Sciatic nerve (tissue), 2 donors: ENCODE data around the gene CLEC4G. TPM values are rescaled to one million over a fixed set of nuclear protein-coding genes. Genes with fewer than 3 reads are reported as not detected.
"Not testable (repeated sequence)": the region's sequence is repeated elsewhere in the genome, so short reads cannot be mapped to it uniquely, and the experiment has no call there.

Experiments used
- ATAC-seq: fragments of 200-7000 bp; cut with Tn5 transposase; one replicate; pipeline ENCODE4 v1.9.1; 2020; ENCODE audit warnings: mild to moderate bottlenecking, moderate library complexity
- DNase-seq: peaks from one replicate; pipeline ENCODE4 v3.0.0-alpha.2; 2020; ENCODE audit warnings: low spot score
- intact Hi-C: fragments of 100-400 bp; cut with DNase I; formaldehyde crosslinking; loops from one replicate; pipeline ENCODE4 v1.14.2; 2022
- total RNA-seq: library from RNA; stranded (reverse); fragmentation: NEBNext Ultra II Directional; extraction: Animal tissue kit (Norgen Biotek cat#: 25700); gene quantifications from one replicate; pipeline ENCODE4 v1.2.1, GENCODE V29; 2021
- donor health status: DM: no; HTN: no; CAD: no.
- donor health status: DM: no; HTN: no; CAD: no.

Gene CLEC4G, protein sequence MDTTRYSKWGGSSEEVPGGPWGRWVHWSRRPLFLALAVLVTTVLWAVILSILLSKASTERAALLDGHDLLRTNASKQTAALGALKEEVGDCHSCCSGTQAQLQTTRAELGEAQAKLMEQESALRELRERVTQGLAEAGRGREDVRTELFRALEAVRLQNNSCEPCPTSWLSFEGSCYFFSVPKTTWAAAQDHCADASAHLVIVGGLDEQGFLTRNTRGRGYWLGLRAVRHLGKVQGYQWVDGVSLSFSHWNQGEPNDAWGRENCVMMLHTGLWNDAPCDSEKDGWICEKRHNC
- 2.8 TPM for total RNA-seq

DNA sequence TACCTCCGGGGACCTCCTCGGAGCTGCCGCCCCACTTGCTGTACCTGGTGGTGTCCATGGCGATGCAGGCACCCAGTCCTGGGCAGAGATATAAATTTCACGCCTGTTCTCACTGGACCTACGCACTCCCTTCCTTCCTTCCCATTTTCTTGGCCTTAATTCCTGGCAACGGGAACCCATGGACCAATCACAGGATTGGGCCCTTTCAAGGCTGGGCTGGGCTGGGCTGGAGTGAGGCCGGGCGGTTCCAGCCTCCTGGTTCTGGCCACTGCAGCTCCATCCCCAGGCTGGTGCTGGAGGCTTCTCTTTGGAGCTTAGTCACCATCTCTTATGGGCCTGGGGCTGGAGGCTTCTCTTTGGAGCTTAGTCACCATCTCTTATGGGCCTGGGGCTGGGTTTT lies at the start of gene CLEC4G:
TSS of gene CLEC4G (minus strand) at position 66 of the 400 bp plus-strand sequence. CDS start at position 58, 8 bp downstream.
- intact Hi-C loops: no loop called here
- DNase-seq (no peak), ATAC-seq (no peak)

DNA sequence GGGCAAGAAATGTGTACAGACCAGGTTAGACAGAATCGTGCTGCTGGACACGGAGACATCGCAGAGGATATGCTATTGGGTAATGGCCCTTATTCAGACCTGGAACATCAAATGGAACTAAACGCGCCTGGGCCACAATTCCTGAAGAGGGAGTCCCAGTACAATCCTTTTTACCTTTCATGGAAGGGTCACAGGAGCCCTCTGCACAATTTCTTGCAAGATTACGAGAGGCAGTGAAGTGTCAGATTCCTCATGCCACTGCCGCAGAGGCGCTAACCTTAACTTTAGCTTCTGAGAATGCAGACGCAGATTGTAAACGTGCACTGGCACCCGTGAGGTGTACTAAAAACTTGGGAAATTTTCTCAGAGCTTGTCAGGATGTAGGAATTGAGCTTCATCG lies 49.2 kb upstream of the CLEC4G start:
- ATAC-seq: no peak
- intact Hi-C loops: no loop called here
- no peak for DNase-seq

DNA sequence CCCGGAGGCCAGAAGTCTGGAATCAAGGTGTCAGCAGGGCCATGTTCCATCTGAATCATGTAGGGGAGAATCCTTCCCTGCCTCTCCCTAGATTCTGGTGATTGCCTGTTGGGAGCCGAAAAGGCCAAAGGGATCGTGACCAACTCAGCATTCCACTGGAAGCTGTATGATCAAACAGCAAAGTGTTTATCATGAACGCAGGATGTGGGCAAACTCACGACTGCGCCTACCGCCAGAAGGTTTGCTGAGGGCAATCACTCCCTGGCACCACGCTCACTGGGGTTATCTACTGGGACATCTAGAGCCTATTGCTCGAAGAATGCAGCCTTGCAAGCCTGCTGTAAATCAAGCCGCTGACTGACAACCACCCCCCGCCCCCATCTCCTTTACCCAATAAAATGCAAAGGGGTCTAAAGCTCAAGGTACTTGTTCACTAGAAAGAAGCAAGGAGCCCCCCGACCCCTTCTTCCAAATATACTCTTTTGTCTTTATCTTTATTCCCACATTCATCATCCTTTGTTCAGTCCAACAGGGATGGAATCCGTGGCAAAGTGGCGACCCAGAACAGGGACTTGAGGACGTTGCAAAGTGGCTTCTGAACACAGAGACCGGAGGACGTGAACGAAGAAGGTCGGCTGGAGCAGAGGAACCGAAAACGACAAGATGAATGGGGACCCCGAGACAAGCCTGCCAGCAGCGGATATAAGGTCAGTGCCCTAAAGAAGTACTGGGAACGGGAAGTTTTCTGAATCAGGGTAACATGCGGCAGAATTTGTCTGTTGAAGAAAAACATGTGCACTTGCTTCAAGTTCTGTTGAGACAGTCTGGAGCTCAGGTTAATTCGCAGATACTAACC lies 47.9 kb upstream of the CLEC4G start:
- no peak for DNase-seq
- ATAC-seq: no peak
- intact Hi-C loops: no loop called here

DNA sequence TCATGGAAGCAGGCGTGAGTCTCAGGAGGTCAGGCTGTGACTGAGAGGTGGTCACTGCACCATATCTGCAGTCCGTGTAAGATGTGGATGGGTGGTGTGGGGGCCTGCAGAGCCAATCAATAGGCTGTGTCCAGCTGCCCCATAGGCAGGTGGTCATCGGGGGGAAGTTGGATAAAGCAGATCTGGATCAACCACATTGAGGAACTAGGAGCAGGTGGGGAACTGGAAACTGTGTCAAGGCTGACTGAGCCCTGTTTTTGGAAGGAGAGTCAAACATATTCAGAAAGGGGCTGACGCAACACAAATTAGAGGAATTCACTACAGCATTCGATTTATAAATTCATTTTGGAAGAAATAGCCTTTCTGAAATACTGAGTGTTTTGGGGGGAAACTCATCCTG lies 46.2 kb upstream of the CLEC4G start:
- no peak for DNase-seq
- ATAC-seq: peak; percentile 59
- intact Hi-C loops: no loop called here

DNA sequence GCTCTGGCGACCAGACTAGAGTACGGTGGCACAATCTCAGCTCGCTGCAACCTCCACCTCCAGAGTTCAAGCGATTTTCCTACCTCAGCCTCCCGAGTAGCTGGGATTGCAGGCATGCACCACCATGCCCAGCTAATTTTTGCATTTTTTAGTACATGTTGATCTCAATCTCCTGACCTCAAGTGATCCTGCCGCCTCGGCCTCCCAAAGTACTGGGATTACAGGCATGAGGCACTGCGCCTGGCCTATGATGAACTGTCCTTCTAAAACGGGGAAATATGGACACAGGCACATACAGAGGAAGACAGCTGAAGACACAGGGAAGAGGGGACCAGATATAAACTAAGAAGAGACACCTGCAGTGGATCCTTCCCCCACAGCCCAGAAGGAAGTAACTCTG lies 43.9 kb upstream of the CLEC4G start:
- no peak for ATAC-seq
- no peak for DNase-seq
- intact Hi-C loops: no loop called here

DNA sequence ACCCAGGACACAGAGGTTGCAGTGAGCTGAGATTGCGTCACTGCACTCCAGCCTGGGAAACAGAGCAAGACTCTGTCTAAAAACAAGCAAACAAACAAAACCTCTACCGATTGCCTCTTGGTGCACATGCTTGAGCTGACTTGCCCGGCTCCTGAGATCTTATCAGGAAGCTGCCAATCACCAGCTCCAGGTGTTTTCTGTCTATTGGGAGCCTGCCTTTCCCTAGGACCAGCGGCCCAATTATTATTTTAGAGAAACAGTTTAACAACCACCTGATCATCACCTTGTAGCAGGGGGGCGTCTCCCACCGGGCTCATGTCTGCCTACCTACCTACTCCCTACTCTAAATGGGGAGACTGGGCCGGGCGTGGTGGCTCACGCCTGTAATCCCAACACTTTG lies 41.9 kb upstream of the CLEC4G start:
- no peak for ATAC-seq
- no peak for DNase-seq
- intact Hi-C loops: no loop called here

DNA sequence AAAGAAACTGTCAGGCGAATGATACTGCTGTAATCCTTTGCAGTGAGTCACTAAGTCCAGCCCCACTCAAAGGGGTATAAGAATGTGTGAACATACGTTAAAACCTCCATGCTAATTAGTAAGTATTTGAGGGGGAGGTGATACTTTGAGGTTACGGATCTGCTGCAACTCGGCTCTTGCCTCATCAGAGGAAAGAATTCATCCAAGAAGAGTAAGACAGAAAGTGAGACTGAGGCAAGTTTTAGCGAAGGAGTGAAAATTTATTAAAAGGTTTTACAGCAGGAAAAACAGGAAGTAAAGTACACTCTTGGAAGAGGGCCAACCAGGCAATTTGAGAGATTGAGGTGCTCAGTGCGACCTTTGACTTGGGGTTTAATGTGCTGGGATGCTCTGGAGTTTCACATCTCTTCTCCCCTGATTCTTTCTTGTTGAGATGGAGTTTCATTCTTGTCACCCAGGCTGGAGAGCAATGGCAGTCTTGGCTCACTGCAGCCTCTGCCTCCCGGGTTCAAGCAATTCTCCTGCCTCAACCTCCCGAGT lies 40.9 kb upstream of the CLEC4G start:
- intact Hi-C loops: no loop called here
- ATAC-seq (no peak), DNase-seq (no peak)

DNA sequence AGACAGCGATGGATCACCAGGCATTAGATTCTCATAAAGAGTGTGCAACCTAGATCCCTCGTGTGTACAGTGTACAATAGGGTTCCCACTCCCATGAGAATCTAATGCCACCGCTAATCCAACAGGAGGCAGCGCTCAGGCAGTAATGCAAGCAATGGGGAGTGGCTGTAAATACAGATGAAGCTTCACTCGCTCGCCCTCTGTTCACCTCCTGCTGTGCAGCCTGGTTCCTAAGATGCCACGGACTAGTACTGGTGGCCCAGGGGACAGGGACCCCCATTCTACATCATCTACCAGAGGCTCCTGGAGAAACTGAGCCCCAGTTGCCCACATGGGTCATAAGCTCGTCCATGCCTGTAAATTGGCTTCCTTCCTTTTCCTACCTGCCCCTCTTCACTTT lies 39.2 kb upstream of the CLEC4G start:
- intact Hi-C loops: no loop called here
- ATAC-seq (no peak), DNase-seq (no peak)

DNA sequence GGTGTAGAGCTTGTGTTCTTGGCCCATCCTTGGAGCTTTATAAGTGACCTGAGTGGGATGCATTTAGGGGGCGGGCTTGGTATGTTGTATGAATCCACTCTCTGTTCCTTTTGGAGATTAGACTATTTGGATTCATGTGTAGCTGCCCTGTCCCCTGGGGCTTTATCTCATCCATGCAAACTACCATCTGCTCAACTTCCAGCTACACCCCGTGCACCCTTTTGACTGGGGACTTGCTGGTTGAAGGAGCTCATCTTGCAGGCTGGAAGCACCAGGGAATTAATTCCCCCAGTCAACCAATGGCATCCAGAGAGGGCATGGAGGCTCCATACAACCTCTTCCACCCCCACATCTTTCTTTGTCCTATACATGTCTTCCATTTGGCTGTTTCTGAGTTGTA lies 37.3 kb upstream of the CLEC4G start:
- intact Hi-C loops: no loop called here
- ATAC-seq (no peak), DNase-seq (no peak)

DNA sequence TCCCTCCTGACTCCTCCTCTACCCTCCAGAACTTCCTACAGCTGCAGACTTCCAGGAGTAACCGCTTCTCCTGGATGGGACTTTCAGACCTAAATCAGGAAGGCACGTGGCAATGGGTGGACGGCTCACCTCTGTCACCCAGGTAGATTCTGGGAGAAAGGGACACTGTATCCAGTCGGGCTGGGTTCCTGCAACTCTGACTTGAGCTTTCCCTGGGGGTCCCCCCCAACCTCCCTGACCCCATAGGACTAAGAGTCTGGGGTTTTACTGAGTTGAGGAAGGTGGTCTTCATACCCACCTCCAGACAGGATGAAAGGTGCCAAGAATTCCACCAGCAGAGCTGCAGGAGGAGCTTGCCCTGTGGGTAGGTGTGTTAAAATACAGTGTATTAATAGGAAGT lies 35.6 kb upstream of the CLEC4G start:
- intact Hi-C loops: no loop called here
- DNase-seq (no peak), ATAC-seq (no peak)

DNA sequence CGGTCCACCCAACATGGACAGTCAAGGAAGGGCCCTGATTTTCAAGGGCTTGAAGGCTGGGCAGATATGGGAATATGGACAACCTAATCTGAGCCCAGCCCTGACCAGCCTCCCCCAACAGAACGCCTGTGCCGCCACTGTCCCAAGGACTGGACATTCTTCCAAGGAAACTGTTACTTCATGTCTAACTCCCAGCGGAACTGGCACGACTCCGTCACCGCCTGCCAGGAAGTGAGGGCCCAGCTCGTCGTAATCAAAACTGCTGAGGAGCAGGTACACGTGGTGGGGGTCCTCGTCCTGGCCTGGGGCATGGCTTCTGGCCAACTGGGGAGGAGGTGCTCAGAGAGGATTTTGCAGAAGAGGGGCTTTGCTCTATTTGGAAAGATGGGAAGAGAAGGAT lies 34.6 kb upstream of the CLEC4G start:
- DNase-seq (no peak), ATAC-seq (no peak)
- intact Hi-C loops: no loop called here

DNA sequence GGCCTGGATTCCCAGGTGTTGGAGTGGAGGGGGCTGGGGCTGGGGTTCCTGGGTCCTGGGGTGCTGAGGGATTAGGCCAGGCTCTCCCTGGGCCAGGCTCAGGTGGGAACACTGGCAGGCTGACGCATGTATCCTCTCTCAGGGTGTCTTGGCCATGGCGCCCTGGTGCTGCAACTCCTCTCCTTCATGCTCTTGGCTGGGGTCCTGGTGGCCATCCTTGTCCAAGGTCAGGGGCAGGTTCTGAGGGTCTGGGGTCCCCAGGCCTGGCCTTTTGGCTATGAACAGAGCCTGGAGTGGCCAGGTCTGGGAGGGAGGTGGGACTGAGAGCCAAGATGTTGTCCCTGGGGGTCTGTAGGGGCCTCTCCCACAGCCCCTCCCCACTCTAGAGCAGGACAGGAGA lies 33.1 kb upstream of the CLEC4G start:
- DNase-seq, ATAC-seq, intact Hi-C loops: not testable (repeated sequence)

DNA sequence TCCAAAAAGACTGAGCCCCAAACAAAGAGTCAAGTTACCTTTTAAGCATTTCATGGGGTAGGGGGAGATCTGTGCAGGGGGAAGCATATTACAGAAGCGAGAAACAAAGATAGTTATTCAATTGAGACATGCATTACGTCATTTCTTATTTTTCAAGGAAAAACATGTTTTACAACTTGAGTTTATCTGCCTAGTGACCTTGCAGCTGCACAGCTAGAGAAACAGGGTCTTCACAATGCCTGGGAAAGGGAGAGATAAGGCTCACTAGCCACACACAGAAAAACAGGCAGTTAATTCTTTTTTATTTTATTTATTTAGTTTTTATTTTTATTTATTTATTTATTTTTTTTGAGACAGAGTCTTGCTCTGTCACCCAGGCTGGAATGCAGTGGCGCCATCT lies 32.2 kb upstream of the CLEC4G start:
- ATAC-seq, intact Hi-C loops, DNase-seq: not testable (repeated sequence)

DNA sequence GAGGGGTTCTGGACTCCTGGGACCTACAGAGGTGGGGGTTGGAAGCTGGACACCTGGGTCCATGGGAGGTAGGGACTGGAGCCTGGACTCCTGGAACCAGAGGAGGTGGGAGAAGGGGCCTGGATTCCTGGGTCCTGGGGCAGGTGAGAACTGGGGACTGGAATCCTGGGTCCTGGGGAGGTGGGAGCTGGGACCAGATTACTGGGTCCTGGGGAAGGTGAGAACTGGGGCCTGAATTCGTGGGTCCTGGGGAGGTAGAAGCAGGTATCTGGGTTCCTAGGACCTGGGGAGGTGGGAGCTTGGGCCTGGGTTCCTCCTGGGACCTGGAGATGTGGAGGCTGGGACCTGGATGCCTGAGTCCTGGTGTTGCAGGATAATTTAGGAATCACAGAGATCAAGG lies 31.8 kb upstream of the CLEC4G start:
- DNase-seq (no peak), ATAC-seq (no peak)
- intact Hi-C loops: no loop called here

DNA sequence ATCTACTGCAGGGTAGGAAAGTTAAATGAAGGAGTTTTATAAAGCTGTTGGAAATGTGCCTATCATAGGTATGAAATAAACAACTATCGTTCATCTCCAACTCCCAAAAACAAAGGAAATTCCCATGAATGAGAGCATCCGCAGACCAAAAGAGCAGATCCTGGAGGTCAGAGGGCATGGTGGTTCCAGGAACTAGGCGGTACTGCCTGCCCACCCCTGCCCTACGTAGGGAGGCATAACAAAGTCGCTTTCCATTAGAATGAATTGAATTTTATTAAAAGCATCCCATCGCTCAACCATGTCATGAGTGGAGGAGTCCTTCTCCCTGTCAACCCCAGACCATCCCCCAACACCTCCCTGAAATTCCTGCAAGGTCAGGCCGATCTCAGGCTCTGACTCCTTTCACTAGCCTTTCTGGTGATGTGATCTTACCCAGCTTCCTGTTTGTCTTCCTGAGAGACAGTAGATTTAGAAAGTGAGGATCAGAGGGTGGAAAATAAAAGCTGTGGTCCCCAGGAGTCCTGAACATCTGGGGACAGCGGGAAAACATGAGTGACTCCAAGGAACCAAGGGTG lies 30.9 kb upstream of the CLEC4G start, which contains the start of gene CLEC4M:
TSS of gene CLEC4M (plus strand) at position 525 of the 575 bp plus-strand sequence. CDS start at position 549, 24 bp downstream.
- DNase-seq (no peak), ATAC-seq (no peak)
- intact Hi-C loops: no loop called here

DNA sequence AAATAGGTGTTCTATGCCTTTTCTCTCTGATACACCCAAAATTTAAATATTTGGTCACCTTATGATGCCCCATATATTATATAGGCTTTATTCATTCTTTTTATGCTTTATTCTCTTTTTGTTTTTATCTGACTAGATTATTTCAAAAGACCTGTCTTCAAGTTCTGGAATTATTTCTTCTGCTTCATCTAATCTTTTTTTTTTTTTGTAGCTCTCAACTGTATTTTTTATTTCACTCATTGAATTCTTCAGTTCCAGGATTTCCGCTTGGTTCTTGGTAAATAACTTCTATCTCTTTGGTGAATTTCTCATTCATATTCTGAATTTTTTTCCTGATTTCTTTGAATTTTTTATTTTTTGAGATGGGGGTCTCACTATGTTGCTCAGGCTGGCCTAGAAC lies 27.2 kb upstream of the CLEC4G start:
- ATAC-seq (no peak), DNase-seq (no peak)

DNA sequence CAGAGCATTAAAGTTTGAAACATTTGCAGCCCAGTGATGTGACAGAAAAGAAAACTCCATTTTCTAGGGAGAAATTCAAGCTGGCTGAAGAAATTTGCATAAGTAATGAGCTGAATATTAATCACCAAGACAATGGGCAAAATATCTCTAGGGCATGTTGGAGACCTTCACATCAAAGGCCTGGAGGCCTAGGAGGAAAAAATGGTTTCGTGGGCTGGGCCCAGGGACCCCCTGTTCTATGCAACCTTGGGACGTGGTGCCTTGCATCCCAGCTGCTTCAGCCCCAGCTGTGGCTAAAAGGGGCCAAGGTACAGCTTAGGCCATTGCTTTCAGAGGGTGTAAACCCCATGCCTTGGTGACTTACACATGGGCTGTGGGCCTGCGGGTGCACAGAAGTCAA lies 25.4 kb upstream of the CLEC4G start:
- intact Hi-C loops: no loop called here
- ATAC-seq: no peak
- DNase-seq: no peak

More for the DNA sequence above, 27.2 kb upstream of the CLEC4G start:
- intact Hi-C loops: no loop called here

DNA sequence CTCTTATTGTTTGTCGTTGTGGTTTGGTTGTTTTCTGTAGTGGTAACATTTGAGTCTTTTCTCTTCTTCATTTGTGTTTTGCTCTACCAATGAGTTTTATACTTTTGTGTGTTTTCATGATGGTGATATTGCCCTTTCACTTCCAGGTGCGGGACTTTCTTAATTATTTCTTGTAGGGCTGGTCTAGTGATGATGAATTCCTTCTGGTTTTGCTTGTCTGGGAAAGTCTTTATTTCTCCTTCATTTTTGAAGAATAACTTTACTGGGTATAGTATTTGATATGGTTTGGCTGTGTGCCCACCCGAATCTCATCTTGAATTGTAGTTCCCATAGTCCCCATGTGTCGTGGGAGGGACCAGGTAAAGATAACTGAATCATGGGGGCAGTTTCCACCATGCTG lies 24.3 kb upstream of the CLEC4G start:
- intact Hi-C loops: no loop called here
- DNase-seq (no peak), ATAC-seq (no peak)

DNA sequence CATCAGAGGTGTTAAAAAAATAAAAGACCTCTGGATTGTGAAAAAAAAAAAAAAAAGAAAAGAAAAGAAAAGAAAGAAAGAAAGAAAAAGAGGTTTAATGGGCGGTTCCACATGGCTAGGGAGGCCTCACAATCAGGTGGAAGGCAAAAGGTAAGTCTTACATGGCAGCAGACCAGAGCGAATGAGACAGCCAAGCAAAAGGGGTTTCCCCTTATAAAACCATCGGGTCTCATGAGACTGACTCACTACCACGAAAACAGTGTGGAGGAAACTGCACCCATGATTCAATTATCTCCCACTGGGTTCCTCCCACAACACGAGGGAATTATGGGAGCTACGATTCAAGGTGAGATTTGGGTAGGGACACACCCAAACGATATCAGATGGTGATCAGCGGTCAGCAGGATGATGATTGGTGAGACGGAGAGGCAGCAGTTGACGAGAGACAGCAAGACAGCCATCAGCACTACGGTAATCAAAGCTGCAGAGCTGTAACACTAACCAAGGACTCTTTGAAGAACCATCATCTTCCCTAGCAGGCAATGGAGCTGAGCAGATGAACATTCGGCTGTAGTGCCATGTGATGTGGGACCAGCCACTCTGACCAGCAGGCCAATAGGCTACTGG lies 19.4 kb upstream of the CLEC4G start:
- ATAC-seq: no peak
- no peak for DNase-seq

More for the DNA sequence above, 19.4 kb upstream of the CLEC4G start:
- intact Hi-C loops: no loop called here
